A673 (cell line): Measurements from ENCODE around the gene CRYBG2. TPM values are rescaled to one million over a fixed set of nuclear protein-coding genes. Genes with fewer than 3 reads are reported as not detected.
A peak's percentile ranks its signal among the peaks of the same experiment; 100 is the strongest.

Source experiments
- BruUV-seq: library from RNA; stranded (reverse); fragments of 400-500 nt; replicated peaks from 2 replicates; lab custom pipeline; 2021; lab: Mats Ljungman, UMichigan
- CTCF ChIA-PET: fragments of 300-600 bp; sonication (Branson Sonifier 250); formaldehyde crosslinking; loops from one replicate; lab custom pipeline; 2022; ENCODE audit warnings: antibody characterized with exemption; lab: Charles Lee
- POLR2A ChIA-PET: fragments of 300-600 bp; sonication (Branson Sonifier 250); formaldehyde crosslinking; loops from one replicate; lab custom pipeline; 2022; ENCODE audit warnings: antibody characterized with exemption; ENCODE audit not compliant: low non-redundant PET; lab: Charles Lee
- DNase-seq: peaks from one replicate; pipeline ENCODE4 v3.0.0-alpha.2; 2015; ENCODE audit warnings: low spot score
- H3K27ac ChIP-seq: fragments of 200-600 bp; sonication (generic); 2 replicates; pipeline ENCODE4 v1.5.1; 2016; ENCODE audit warnings: mixed run types, low read depth, mild to moderate bottlenecking, mixed read lengths, antibody characterized with exemption, low read length; ENCODE audit not compliant: poor library complexity, severe bottlenecking
- H3K27me3 ChIP-seq: fragments of 200-600 bp; sonication (generic); replicated peaks from 2 replicates; pipeline ENCODE4 v1.6.1; 2017; ENCODE audit warnings: mixed run types, low read depth, mild to moderate bottlenecking, mixed read lengths, antibody characterized with exemption, low read length; ENCODE audit not compliant: insufficient read depth, poor library complexity
- H3K36me3 ChIP-seq: fragments of 200-600 bp; sonication (generic); 2 replicates; pipeline ENCODE4 v1.6.1; 2016; ENCODE audit warnings: mixed run types, mild to moderate bottlenecking, mixed read lengths, antibody characterized with exemption, low read length; ENCODE audit not compliant: insufficient read depth, poor library complexity, severe bottlenecking
- H3K4me1 ChIP-seq: fragments of 200-600 bp; sonication (generic); 2 replicates; pipeline ENCODE4 v1.6.1; 2017; ENCODE audit warnings: mixed run types, mild to moderate bottlenecking, mixed read lengths, antibody characterized with exemption, low read length; ENCODE audit not compliant: insufficient read depth, poor library complexity, severe bottlenecking
- H3K4me3 ChIP-seq: fragments of 200-600 bp; sonication (generic); 2 replicates; pipeline ENCODE4 v1.5.1; 2016; ENCODE audit warnings: low read depth, mixed run types, mild to moderate bottlenecking, mixed read lengths, low read length; ENCODE audit not compliant: poor library complexity, severe bottlenecking
- H3K9me3 ChIP-seq: fragments of 200-600 bp; sonication (generic); 2 replicates; pipeline ENCODE4 v1.6.1; 2016; ENCODE audit warnings: mixed run types, low read depth, mild to moderate bottlenecking, mixed read lengths, antibody characterized with exemption, low read length; ENCODE audit not compliant: poor library complexity, severe bottlenecking
- EZH2 ChIP-seq: fragments of 200-600 bp; sonication (generic); IDR thresholded peaks from 2 replicates; pipeline ENCODE4 v1.6.1; 2017; ENCODE audit warnings: borderline replicate concordance, low read depth, mild to moderate bottlenecking, mixed read lengths, antibody characterized with exemption, low read length; ENCODE audit not compliant: poor library complexity, severe bottlenecking
- intact Hi-C: fragments of 100-400 bp; cut with micrococcal nuclease; formaldehyde crosslinking; loops from one replicate; pipeline ENCODE4 v1.10.0; 2022; ENCODE audit not compliant: unreplicated experiment
- total RNA-seq: library from RNA; stranded (reverse); gene quantifications from 2 replicates; pipeline ENCODE4 v1.2.3, GENCODE V29; 2021
- TF ChIP-seq, protein P1 (sequence below): fragments of 300-800, 200-600 bp; sonication (generic); conservative IDR thresholded peaks from 2 replicates; pipeline ENCODE4 v1.5.1; 2017; ENCODE audit warnings: low read depth, mild to moderate bottlenecking, antibody characterized with exemption, low read length, moderate library complexity, mixed read lengths

Gene CRYBG2
- total RNA-seq, 1 experiment from 2014 or later = not detected

DNA sequence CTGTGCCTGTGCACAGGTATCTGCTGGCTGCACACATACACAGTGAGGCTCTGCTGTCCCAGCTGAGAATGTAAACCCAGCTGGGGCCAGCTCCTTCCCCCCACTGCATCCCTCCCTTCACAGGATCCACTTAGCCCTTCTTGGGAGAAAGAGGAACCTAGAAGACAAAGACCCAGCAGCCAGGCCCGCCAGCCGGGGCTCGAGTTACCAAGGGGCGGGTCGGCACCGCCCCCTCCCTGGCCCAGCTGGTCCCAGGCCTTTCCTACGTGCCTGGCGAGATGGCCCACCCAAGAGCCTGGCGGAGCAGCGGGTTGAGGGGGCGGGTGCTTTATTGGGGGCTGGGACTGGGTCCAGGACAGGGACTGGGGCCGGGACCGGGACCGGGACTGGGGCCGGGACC is 72.0 kb downstream of the CRYBG2 start:
- H3K27me3 ChIP-seq = no peaks in the 10 kb centered on the region
- TF ChIP-seq EZH2 = no peak
- H3K4me3 ChIP-seq = no peak overlapping the region
- intact Hi-C loops = no loop called here
- H3K36me3 ChIP-seq = peaks cover 11% of the 10 kb centered on the region
- DNase-seq = peak; percentile 57
- no peaks in the 10 kb centered on the region for H3K9me3 ChIP-seq
- H3K4me1 ChIP-seq = peaks cover 41% of the 10 kb centered on the region
- CTCF ChIA-PET = no interaction called here
- no peak overlapping the region for H3K27ac ChIP-seq
- POLR2A ChIA-PET = no interaction called here
- BruUV-seq = no TSS peak

DNA sequence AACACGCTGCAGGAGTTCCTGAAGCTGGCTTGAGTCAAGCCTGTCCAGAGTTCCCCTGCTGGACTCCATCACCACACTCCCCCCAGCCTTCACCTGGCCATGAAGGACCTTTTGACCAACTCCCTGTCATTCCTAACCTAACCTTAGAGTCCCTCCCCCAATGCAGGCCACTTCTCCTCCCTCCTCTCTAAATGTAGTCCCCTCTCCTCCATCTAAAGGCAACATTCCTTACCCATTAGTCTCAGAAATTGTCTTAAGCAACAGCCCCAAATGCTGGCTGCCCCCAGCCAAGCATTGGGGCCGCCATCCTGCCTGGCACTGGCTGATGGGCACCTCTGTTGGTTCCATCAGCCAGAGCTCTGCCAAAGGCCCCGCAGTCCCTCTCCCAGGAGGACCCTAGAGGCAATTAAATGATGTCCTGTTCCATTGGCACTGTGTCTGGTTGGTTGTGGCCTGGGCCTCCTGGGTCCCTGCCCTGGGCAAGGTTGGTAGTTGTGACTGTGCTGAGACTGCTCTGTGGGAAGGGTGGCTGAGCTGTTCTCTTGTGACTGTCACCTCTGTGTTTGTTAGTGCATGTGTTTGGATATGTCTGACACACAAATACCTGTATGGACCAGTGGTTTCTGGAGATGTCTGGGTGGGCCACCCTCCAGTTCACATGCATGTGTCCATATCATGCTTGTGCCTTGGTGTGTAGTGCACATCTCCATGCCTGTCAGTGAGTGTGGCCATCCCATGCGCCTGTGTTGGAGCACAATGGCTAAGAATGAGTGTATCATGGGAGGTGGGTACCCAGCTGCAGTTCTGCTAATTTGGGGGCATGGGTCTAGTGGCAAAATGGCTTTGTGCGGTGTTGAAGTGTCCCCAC is 72.6 kb downstream of the CRYBG2 start:
- H3K36me3 ChIP-seq = peaks cover 17% of the 10 kb centered on the region
- H3K4me1 ChIP-seq = peaks cover 48% of the 10 kb centered on the region
- ChIA-PET CTCF (no interaction called here), POLR2A (no interaction called here)
- no peak overlapping the region for H3K4me3 ChIP-seq
- H3K9me3 ChIP-seq = no peaks in the 10 kb centered on the region
- no peaks in the 10 kb centered on the region for H3K27me3 ChIP-seq
- intact Hi-C loops = no loop called here
- TF ChIP-seq, protein P1, sequence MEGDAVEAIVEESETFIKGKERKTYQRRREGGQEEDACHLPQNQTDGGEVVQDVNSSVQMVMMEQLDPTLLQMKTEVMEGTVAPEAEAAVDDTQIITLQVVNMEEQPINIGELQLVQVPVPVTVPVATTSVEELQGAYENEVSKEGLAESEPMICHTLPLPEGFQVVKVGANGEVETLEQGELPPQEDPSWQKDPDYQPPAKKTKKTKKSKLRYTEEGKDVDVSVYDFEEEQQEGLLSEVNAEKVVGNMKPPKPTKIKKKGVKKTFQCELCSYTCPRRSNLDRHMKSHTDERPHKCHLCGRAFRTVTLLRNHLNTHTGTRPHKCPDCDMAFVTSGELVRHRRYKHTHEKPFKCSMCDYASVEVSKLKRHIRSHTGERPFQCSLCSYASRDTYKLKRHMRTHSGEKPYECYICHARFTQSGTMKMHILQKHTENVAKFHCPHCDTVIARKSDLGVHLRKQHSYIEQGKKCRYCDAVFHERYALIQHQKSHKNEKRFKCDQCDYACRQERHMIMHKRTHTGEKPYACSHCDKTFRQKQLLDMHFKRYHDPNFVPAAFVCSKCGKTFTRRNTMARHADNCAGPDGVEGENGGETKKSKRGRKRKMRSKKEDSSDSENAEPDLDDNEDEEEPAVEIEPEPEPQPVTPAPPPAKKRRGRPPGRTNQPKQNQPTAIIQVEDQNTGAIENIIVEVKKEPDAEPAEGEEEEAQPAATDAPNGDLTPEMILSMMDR = no peak
- no peak for TF ChIP-seq EZH2
- DNase-seq = no peak
- peak overlapping the region; percentile 4 for H3K27ac ChIP-seq
- TSS peak; percentile 90 for BruUV-seq

DNA sequence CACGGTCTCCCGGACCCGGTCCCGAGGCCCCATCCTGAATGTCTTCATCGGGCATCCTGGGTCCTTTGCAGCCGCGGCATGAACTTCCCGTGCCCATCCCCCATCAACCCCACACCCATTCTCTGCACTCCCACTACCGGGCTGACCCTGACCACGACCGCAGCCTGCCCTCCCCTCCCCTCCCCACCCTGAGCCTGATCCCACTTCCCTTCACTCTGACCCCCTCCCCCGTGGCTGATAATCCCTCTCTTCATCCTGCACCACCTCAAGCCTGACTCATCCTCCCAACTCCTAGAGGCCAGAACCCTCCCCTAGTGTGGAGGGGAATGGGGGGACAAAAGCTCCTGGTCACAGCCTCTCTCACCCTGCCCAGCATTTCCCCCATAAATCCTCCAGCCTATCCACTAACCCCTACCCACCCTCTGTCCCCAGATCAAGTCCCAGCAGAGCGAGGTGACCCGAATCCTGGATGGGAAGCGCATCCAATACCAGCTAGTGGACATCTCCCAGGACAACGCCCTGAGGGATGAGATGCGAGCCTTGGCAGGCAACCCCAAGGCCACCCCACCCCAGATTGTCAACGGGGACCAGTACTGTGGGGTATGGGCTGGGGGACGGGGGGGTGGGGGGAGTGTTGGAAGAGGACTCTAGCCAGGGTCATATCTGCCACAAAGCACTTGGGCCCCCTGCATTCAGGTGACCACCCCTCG is 73.4 kb downstream of the CRYBG2 start:
- ChIA-PET CTCF (interaction anchor here (0.6 to 1.4 kb wide), 3 partner anchors 46 to 112 kb away, joined by 3 to 6 read pairs (median 5); partner anchors contain the start of genes C1orf232 and CEP85), POLR2A (no interaction called here)
- no TSS peak for BruUV-seq
- intact Hi-C loops = no loop called here
- H3K36me3 ChIP-seq = peaks cover 17% of the 10 kb centered on the region
- peak overlapping the region; percentile 71 for H3K27ac ChIP-seq
- no peaks in the 10 kb centered on the region for H3K9me3 ChIP-seq
- peak; percentile 27 for DNase-seq
- TF ChIP-seq, protein P1 = no peak
- TF ChIP-seq EZH2 = no peak
- peak overlapping the region; percentile 72 for H3K4me3 ChIP-seq
- H3K27me3 ChIP-seq = no peaks in the 10 kb centered on the region
- H3K4me1 ChIP-seq = peaks cover 56% of the 10 kb centered on the region
